Stimulated activated CD8-positive, alpha-beta memory T cell treated with anti-CD3 and anti-CD28 coated beads, Interleukin-12 subunit alpha, Interleukin-12 subunit beta, amount 100 ng/mL, for 24 hours (primary cell): ENCODE measurements around the gene EYA2.
A peak's percentile ranks its signal among the peaks of the same experiment; 100 is the strongest.
"Not testable (repeated sequence)": the region's sequence is repeated elsewhere in the genome, so short reads cannot be mapped to it uniquely, and the experiment has no call there.

Experiments
- DNase-seq: peaks from one replicate; pipeline ENCODE4 v3.0.0-alpha.2; 2020; ENCODE audit errors: extremely low read depth

EYA2 gene

GRCh38 chr20:47175493-47175892 lies 280.9 kb downstream of the EYA2 start:
- DNase-seq = no peak

- DNase-seq = not testable (repeated sequence)
Measured at GRCh38 chr20:47176217-47176616, 281.6 kb downstream of the EYA2 start.

GRCh38 chr20:47178277-47178676 lies 283.6 kb downstream of the EYA2 start:
- DNase-seq = no peak

- no peak for DNase-seq
Measured at GRCh38 chr20:47178851-47179250, 284.2 kb downstream of the EYA2 start.

- no peak for DNase-seq
Measured at GRCh38 chr20:47179267-47179666, 284.6 kb downstream of the EYA2 start.

- no peak for DNase-seq
Measured at GRCh38 chr20:47181056-47181862, 286.6 kb downstream of the EYA2 start.

GRCh38 chr20:47183367-47183766 lies 288.7 kb downstream of the EYA2 start:
- no peak for DNase-seq

GRCh38 chr20:47187450-47188195 lies 293.0 kb downstream of the EYA2 start:
- DNase-seq = no peak

- no peak for DNase-seq
Measured at GRCh38 chr20:47188540-47188939, 293.9 kb downstream of the EYA2 start.

- no peak for DNase-seq
Measured at GRCh38 chr20:47189060-47189459, 294.4 kb downstream of the EYA2 start.

GRCh38 chr20:47191074-47191673 lies 296.5 kb downstream of the EYA2 start:
- DNase-seq = no peak

- no peak for DNase-seq
Measured at GRCh38 chr20:47191956-47192355, 297.3 kb downstream of the EYA2 start.

- DNase-seq = no peak
Measured at GRCh38 chr20:47195573-47195972, 300.9 kb downstream of the EYA2 start.

- DNase-seq = peak; percentile 35
Measured at GRCh38 chr20:47196091-47197081, 301.7 kb downstream of the EYA2 start.

- peak; percentile 17 for DNase-seq
Measured at GRCh38 chr20:47198254-47198671, 303.6 kb downstream of the EYA2 start.

GRCh38 chr20:47198996-47199552 lies 304.4 kb downstream of the EYA2 start:
- no peak for DNase-seq

GRCh38 chr20:47201074-47201730 lies 306.6 kb downstream of the EYA2 start:
- DNase-seq = no peak

GRCh38 chr20:47202733-47203667 lies 308.4 kb downstream of the EYA2 start:
- DNase-seq = no peak
